CD4-positive, alpha-beta T cell treated with Interleukin-21 for 1 hour (primary cell): ENCODE measurements around the gene TWNK.
A peak's percentile ranks its signal among the peaks of the same experiment; 100 is the strongest.
"Not testable (repeated sequence)": the region's sequence is repeated elsewhere in the genome, so short reads cannot be mapped to it uniquely, and the experiment has no call there.

Experiments used
- DNase-seq: peaks from one replicate; pipeline ENCODE4 v3.0.0-alpha.2; 2020

TWNK gene

GRCh38 chr10:100975397-100975796 lies 11.9 kb upstream of the TWNK start:
- not testable (repeated sequence) for DNase-seq

DNA sequence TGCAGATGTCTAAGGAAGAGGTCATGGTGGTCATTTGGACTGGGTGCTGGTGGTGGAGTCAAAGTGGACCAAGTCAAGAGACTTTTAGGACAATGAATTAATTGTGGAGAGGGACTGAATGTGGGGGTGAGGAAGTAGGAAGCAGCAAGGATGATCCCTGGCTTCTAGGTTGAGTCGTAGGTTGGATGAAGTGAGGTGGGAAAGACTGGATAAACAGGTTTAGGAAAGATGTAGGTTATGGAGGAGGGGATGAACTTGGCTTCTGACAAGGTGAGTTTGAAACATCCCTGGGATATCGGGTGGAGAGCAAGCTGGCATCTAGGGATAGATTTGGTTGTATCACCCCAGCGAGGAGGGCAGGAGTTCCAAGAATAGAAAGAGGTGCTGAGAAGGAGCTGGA lies 10.4 kb upstream of the TWNK start:
- no peak for DNase-seq

DNA sequence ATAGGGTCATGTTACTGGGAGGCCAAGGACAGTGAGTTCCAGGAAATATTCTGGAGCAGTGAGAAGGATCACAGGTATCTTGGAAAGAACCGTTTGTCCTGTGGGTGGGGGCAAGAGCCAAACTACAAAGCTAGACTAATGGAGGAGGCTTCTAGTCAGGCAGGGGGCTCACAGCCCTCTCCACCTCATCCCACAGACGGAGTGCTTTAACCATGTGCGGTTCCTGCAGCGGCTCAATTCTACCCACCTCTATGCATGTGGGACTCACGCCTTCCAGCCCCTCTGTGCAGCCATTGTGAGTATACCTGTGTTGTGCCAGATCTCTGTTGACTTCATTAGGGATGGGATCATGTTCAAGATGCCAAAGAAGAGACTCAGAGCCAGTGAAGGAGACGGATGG lies 9.9 kb upstream of the TWNK start:
- no peak for DNase-seq

GRCh38 chr10:100978121-100978900 lies 9.0 kb upstream of the TWNK start:
- no peak for DNase-seq

GRCh38 chr10:100978901-100979195 lies 8.5 kb upstream of the TWNK start:
- no peak for DNase-seq

- DNase-seq: no peak
Measured at GRCh38 chr10:100979791-100980272, 7.5 kb upstream of the TWNK start.

- DNase-seq: no peak
Measured at GRCh38 chr10:100980311-100980710, 7.0 kb upstream of the TWNK start.

GRCh38 chr10:100980711-100981110 lies 6.6 kb upstream of the TWNK start:
- no peak for DNase-seq

DNA sequence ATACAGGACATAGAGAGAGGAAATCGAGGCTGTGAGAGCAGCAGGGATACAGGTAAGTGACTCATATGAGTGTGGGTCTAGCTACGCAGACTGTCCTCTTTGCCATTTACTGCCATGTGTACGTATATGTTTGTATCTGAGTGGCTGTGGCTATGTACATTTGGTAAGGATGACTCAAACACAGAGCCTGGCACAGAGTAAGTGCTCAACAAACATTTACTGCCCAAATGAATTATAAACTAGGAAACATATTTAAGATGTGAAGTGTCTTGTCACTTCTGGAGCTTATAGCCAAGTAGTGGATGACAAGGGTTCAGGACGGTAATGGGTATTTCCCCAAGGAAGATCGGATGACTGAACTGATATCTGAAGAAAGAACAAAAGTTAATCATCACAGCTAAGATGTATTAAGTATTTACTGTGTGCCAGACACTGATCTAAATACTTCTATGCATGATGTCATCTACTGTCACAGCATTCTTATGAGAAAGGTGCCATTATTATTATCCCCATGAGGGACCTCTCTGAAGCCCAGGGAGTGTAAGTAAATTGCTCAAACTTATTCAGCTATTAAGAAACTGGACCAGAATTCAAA lies 6.1 kb upstream of the TWNK start:
- DNase-seq: no peak

GRCh38 chr10:100982916-100983830 lies 4.2 kb upstream of the TWNK start:
- no peak for DNase-seq

DNA sequence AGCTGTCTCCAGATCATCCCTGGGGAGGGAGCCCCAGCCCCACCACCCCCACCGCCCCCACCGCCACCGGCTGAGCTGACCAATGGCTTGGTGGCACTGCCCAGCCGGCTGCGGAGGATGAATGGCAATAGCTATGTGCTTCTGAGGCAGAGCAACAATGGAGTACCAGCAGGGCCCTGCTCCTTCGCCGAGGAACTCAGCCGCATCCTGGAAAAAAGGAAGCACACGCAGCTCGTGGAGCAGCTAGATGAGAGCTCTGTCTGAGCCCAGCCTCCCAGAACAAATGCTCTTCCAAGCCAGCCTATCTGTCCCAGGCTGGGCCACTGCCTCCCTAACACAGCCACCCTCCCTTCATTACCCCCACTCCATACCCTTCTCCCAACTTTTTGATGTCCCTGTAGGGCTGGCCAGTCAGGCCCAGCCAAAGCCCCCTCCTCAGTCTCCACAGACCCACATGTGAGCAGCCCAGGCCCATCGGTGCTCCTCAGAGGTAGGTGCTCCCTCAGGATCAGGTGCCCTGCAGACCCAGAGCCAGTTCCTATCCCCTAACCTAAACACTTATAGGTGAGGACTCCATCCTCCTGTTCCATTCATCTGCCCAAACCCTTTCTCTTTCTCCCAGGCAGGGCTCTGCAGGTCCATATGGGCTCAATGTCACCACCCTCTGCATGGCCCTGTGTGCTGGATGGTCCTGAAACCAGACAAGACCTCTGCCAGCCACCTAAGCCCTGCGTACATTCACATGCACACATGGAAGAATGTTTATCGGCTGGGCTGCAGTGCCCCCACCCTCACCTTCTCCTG lies 3.3 kb upstream of the TWNK start:
- DNase-seq: no peak

- DNase-seq: no peak
Measured at GRCh38 chr10:100984672-100985177, 2.6 kb upstream of the TWNK start.

DNA sequence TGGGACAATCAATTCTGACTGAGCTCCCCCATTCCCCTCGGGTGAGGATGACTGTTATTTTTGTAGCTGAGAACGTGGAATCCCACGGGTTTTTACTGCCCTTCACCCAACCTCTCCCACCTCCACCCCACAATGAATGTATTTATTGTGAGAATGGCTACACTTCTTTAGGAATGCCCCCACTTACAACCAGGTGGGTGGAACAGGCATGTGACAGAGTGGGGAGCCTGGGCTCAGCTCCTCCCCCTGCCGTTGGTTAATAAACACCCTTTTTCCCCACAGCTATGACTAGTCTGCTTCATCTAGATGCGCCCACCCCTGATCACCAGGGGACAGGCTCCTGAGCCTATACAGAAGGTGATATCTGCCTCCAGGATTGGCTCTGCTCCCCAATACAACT lies 2.0 kb upstream of the TWNK start:
- no peak for DNase-seq

GRCh38 chr10:100986623-100986951 lies 756 bp upstream of the TWNK start:
- DNase-seq: no peak

DNA sequence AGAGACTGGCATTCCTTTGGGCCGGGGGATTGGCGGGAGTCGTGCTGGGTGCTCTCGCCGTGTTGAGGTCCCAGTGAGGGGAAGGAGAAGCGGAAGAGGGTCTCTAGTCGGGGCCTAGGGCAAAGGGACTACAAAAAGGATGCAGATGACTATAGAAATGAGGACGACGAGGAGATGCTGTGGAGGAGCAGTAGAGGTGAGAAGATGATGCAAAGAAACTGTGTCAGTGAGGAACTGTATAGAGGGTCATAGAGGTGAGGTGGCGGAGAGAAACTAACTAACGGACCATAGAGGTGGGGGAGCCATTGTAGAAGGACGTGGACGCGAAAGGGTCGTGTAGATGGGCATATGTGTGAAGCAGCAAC lies 324 bp downstream of the TWNK start:
- no peak for DNase-seq

- DNase-seq: no peak
Measured at GRCh38 chr10:100988166-100988565, 823 bp downstream of the TWNK start.

GRCh38 chr10:100989088-100989487 lies 1.7 kb downstream of the TWNK start:
- no peak for DNase-seq

- DNase-seq: no peak
Measured at GRCh38 chr10:100993986-100994708, 6.8 kb downstream of the TWNK start.

- no peak for DNase-seq
Measured at GRCh38 chr10:100995181-100995580, 7.8 kb downstream of the TWNK start.

DNA sequence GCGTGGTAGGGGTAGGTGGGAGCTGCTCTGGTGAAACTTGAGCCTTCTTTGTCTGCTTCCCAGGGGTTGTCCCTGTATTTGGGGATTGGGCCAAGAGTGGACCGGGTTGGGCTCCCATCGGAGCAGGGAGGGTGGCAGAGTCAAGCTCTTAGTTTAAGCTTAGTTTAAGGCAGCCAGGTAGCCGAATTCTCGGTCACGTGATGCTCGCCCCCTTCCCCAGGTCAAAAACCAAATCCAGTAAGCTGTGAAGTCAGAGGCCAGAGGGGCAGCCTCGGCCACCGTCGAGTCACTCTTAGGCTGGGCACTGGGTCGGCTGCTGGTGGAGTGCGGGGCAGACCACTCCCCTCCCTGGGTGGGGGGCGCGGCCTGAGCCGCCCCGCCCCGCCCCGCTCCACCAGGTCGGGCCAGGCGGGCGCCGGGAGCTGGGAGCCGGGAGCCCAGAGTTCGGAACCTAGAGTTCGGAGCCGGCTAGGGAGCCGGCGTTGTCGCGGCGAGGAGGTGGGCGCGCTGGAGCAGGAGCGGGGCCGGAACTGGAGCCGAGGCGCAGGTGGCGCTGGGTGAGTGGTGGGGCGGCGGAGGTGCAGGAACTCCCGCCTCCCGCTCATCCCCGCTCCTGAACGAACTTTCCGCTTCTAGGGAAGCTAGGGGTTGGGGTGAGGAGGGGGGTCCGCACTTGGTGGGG lies 9.5 kb downstream of the TWNK start:
- DNase-seq: peak; percentile 29

DNA sequence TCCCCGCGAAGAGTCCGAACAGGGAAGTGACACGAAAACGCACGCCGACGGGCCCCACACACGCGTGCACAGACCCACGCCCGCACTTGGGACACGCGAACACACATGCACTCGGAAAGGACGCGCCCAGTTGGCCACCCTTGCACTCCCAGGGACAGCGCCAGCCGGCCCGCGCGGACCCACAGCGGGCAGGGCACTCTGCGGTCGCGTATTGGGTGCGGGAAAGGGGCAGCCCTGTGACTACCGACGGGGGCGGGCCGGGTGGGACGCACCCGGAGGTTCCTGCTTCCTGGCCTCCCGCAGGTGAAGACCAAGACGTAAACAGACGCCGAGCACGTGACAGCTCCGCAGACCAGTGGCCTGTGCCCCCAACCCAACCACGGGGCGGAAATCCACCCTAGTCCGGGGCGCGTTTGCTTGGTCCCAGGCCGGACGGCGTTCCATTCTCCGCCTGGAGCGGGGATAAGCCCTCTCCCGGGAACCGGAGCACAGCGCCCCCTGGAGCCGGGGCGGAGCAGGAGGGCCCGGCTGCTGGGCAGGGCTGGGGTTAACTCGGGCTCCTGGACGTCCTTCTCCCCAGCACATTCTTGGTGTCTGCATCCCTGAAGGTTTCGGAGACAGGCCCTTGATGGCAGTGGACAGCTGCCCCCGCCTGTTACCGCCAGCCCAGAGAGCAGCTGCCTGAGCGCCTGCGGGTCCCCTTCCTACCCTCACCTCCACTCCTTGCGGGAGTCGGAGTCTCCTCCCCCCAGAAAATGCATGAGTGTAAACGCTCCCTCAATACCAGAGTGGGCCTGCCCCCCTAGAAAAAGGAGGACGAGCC lies 10.2 kb downstream of the TWNK start:
- peak; percentile 74 for DNase-seq
